Subcutaneous abdominal adipose tissue (tissue), 5 donors: ENCODE measurements around the gene SRP68.
"Not testable (repeated sequence)": the region's sequence is repeated elsewhere in the genome, so short reads cannot be mapped to it uniquely, and the experiment has no call there.

Experiments
- H3K27ac ChIP-seq: one replicate; pipeline ENCODE4 v1.7.0; 2013; ENCODE audit warnings: low read depth, mild to moderate bottlenecking, inconsistent platforms, low read length, moderate library complexity
- H3K27me3 ChIP-seq, 5 donors: one replicate each; pipeline ENCODE4 v1.7.0; 2013; ENCODE audit warnings: low read length in 5 of 5, inconsistent platforms in 1 of 5; ENCODE audit not compliant: control insufficient read depth in 5 of 5, insufficient read depth in 4 of 5
- H3K36me3 ChIP-seq, 5 donors: one replicate each; pipeline ENCODE4 v1.7.0; 2013; ENCODE audit warnings: low read length in 5 of 5; ENCODE audit not compliant: control insufficient read depth in 5 of 5, insufficient read depth in 5 of 5
- H3K4me1 ChIP-seq, 5 donors: one replicate each; pipeline ENCODE4 v1.7.0; 2013; ENCODE audit warnings: low read length in 5 of 5, mild to moderate bottlenecking in 3 of 5, moderate library complexity in 1 of 5; ENCODE audit not compliant: control insufficient read depth in 5 of 5, insufficient read depth in 5 of 5
- H3K4me3 ChIP-seq, 5 donors: one replicate each; pipeline ENCODE4 v1.7.0; 2013; ENCODE audit warnings: low read length in 5 of 5, low read depth in 1 of 5
- H3K9ac ChIP-seq, 5 donors: one replicate each; pipeline ENCODE4 v1.7.0; 2013; ENCODE audit warnings: low read length in 5 of 5, mild to moderate bottlenecking in 4 of 5, moderate library complexity in 3 of 5
- H3K9me3 ChIP-seq, 5 donors: one replicate each; pipeline ENCODE4 v1.7.0; 2013; ENCODE audit warnings: low read length in 5 of 5; ENCODE audit not compliant: control insufficient read depth in 5 of 5
- donor health status: healthy.
- donor health status: healthy.
- donor health status: healthy.
- donor health status: healthy.
- donor health status: healthy.

SRP68 gene

DNA sequence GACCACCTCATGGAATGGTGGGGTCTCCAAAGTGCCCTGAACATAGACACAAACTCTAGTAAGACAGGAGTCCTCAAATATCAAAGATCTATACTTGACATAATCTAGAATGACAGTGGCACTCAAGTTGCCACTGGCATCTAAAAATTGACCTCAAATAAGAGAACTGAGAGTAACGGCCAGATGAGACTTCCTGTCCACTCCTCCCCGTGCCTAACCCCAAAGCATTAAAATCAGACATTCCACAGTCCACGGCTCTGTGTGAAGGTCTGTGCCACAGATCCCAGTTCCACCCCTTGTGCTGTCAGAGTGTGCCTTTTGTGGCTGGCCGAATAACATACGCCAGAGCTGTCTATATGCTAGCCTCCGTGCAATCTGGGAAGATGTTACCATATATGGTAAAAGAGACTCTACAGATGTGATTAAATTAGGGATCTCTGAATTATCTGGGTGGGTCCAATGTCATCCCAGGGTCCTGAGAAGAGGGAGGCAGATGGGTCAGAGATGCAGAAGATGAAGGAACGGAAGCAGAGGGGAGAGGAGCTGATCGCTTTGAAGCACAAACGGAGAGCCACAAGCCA, 24.2 kb downstream of the SRP68 start:
- no peak overlapping the region for H3K4me3 ChIP-seq
- peaks cover 17 to 93% (median 85%) of the 10 kb centered on the region in 5 donors for H3K36me3 ChIP-seq
- H3K4me1 ChIP-seq, result no peaks in the 10 kb centered on the region
- no peaks in the 10 kb centered on the region for H3K9me3 ChIP-seq
- H3K27ac ChIP-seq, result no peak overlapping the region
- H3K27me3 ChIP-seq, result no peaks in the 10 kb centered on the region
- no peak overlapping the region for H3K9ac ChIP-seq

DNA sequence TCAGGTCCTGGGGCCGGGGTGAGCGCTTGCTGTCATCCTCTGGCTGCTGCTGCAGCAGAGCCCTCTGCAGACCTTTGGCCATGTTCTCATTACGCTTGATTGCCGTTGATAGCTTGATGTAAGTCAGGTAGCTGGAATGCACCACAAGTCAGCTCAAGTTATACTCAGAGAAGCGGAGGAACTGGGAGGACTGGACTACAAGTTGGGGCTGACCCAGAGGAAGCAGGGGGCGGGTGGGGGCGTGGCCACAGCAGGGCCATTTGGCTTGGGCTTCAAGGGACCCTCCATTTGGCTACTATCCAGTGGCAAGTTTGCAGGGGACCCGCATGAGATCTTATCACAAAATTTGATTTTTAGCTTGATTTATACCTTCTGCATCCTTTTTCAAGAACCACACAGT, 26.3 kb downstream of the SRP68 start:
- Histone ChIP-seq H3K36me3 (peaks cover 17 to 97% (median 92%) of the 10 kb centered on the region in 5 donors), H3K27me3 (no peaks in the 10 kb centered on the region), H3K4me1 (no peaks in the 10 kb centered on the region), H3K4me3 (no peak overlapping the region), H3K27ac (no peak overlapping the region), H3K9ac (no peak overlapping the region), H3K9me3 (no peaks in the 10 kb centered on the region)

DNA sequence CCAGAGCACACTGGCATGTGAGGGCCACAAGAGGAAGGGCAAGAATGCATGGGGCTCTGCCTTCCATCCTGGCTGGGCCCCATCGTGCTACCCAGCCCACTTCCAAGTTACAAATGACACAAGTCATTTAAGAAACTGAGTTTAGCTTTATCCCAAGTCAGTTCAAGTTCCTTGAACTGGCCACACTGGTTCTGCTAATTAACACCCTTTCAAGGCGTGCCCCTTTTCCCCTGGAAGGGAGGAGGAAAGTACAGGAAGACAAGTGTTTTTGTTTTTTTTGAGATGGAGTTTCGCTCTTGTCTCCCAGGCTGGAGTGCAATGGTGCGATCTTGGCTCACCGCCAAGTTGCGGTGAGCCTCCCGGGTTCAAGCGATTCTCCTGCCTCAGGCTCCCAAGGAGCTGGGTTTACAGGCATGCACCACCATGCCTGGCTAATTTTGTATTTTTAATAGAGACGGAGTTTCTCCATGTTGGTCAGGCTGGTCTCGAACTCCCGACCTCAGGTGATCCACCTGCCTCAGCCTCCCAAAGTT, 27.8 kb downstream of the SRP68 start:
- not testable (repeated sequence) for H3K9ac ChIP-seq, H3K9me3 ChIP-seq, H3K4me1 ChIP-seq, H3K27me3 ChIP-seq, H3K27ac ChIP-seq, H3K4me3 ChIP-seq
- H3K36me3 ChIP-seq, result peaks cover 17 to 97% (median 93%) of the 10 kb centered on the region in 5 donors

DNA sequence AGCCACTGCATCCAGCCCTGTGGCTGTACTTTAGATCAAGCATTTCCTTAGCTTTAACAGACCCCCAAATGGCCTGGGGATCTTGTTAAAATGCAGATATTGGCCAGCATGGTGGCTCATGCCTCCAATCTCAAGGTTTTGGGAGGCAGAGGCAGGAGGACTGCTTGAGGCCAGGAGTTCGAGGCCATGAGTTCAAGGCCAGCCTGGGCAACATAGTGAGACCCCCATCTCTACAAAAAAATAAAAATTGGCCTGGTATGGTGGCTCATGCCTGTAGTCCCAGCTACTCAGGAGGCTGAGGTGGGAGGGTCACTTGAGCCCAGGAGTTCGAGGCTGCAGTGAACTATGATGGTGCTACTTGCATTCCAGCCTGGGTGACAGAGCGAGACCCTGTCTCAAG, 29.4 kb downstream of the SRP68 start:
- H3K36me3 ChIP-seq, result peaks cover 9 to 97% (median 91%) of the 10 kb centered on the region in 5 donors
- H3K27ac ChIP-seq, H3K27me3 ChIP-seq, H3K4me1 ChIP-seq, H3K4me3 ChIP-seq, H3K9ac ChIP-seq, H3K9me3 ChIP-seq: not testable (repeated sequence)

DNA sequence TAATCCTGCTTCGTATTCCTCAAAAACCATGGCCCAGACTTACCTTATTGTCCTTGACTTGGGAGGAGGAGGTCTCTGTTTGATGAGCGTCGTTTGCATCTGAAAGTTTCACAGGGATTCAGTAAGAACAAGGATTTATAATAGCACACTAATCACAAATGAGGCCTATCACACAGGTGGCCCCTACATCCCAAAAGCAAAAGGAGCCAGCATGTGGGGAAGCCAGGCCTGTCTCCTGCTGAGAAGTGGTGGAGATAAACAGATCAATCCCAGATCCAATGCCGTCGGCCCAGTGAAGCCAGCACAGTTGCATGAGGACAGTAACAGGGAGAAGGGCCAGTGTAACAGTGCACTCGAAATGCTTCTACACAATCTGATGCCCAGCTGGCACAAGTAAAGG, 31.9 kb downstream of the SRP68 start:
- H3K36me3 ChIP-seq, result peaks cover 12 to 74% (median 70%) of the 10 kb centered on the region in 5 donors
- H3K9me3 ChIP-seq, result no peaks in the 10 kb centered on the region
- H3K27ac ChIP-seq, result no peak overlapping the region
- no peak overlapping the region for H3K9ac ChIP-seq
- no peaks in the 10 kb centered on the region for H3K27me3 ChIP-seq
- peaks cover 0 to 4% (median 0%) of the 10 kb centered on the region in 5 donors for H3K4me1 ChIP-seq
- H3K4me3 ChIP-seq, result no peak overlapping the region

DNA sequence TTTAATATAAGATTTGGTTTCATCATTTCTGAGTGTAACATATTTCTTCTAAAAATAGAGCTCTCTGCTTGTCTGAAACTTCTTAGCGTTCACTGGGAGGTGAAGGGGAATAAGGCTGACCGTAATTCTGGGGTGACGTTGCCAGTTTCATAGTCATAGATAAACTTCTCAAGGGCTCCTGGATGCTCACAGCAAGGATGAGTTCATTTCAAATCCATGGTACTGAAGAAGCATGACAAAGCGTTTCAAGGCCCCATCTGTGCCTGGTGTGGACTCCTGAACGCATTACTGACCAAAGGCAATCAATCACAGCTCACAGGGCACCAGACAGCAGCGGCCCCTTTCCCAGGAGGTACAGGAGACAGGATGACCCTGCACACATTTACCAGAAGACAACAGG, 33.2 kb downstream of the SRP68 start:
- H3K9me3 ChIP-seq, result no peaks in the 10 kb centered on the region
- H3K27ac ChIP-seq, result no peak overlapping the region
- no peak overlapping the region for H3K4me3 ChIP-seq
- H3K4me1 ChIP-seq, result peaks cover 0 to 4% (median 0%) of the 10 kb centered on the region in 5 donors
- no peak overlapping the region for H3K9ac ChIP-seq
- H3K36me3 ChIP-seq, result peaks cover 12 to 62% (median 57%) of the 10 kb centered on the region in 5 donors
- H3K27me3 ChIP-seq, result no peaks in the 10 kb centered on the region

DNA sequence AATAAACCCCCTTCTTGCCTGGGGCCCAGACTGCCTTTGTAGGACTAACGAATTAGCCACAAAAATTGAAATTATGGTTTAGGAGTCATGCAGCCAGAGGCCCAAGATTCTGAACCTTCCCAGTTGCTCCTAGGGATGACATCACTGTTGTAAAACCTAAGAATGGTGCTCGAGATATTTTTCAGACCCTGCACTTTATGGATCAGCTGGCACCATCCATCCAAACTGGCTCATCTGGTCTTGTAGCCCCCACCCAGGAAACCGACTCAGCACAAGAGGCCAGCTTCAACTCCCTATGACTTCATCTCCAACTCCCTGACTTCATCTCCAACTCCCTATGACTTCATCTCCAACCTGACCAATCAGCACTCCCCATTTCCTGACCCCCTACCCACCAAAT, 34.3 kb downstream of the SRP68 start:
- Histone ChIP-seq H3K27me3 (no peaks in the 10 kb centered on the region), H3K9me3 (no peaks in the 10 kb centered on the region), H3K9ac (no peak overlapping the region), H3K4me1 (peaks cover 0 to 4% (median 0%) of the 10 kb centered on the region in 5 donors), H3K27ac (no peak overlapping the region), H3K36me3 (peaks cover 10 to 51% (median 46%) of the 10 kb centered on the region in 5 donors), H3K4me3 (no peak overlapping the region)

DNA sequence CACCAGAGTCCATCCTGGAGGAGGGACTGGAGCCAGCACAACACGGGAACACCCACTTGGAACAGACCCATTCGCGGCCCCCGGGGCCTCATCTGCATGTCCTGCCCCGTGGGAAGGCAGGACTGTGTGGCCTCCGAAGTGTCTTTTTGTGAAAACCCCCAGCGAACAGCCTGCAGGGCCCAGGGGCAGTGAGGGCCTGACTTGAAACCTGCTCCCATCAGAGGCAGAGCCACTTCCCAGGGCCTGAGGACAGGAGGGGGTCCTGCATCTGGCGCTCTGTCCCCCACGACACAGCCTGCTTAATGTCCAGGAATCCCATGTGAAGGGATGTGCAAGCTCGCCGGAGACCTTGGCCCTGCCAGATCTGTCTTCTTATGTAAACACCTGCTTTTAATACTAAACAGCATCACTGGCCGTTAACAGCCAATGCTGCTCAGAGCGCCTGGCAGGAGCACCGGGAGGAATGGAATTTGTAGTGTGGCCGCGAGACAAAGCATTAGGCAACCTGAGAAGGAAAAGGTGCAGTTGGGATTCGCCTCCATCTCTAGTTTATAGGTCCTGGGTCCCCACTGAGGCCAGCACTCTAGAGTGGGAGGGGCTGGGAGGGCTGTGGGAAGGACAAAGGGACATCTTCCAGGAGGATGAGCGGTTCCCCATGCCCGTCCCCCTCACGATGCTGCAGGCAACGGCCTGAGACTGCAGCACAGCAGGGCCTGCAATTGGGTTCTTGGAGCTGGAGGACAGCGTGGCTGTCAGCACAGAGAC, 35.6 kb downstream of the SRP68 start:
- Histone ChIP-seq H3K27ac (no peak overlapping the region), H3K4me3 (no peak overlapping the region), H3K36me3 (peaks cover 10 to 39% (median 36%) of the 10 kb centered on the region in 5 donors), H3K9me3 (no peaks in the 10 kb centered on the region), H3K4me1 (peaks cover 0 to 4% (median 0%) of the 10 kb centered on the region in 5 donors), H3K27me3 (peaks cover 0 to 3% (median 0%) of the 10 kb centered on the region in 5 donors), H3K9ac (no peak overlapping the region)

DNA sequence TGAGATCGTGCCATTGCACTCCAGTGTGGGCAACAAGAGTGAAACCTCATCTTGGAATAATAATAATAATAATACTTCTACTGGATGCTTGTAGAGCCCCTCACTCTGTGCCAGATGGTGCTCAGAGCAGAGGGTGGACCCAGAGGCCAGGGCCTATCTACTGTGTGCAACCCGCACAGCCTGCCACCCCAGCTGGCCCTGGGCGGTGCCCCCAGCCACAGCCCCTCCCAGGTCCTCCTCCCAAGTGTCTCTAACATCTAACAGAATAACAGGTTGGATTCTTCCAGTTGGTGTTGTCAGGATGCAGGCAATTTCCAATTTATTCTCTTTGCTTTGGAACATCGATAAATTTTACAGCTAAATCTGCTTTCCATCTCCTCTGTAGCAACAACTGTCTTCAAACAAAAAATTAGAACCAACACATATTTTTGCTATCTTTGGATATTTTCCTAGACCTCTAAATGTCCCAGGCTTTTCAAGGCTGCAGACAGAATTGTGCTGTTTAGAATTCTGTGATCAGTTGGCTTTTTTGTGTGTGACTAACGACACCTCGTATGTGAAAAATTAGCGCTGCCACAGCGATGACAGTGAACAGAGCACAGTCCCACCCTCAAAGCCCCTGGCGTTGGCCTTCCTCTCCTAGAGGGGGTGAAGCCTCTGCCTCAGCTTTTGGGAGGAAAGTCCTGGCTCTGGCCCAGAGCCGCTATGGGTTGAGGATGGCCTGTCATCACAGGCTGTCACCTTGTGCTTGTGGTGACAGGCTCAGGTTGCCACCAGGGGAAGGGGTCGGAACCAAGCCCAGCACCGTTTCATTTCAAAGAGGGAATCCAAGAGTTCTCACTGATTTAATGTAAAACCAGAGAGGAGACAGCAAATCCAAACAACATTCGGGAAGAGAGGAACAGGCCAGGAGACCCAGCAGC, 37.6 kb downstream of the SRP68 start:
- no peaks in the 10 kb centered on the region for H3K9me3 ChIP-seq
- H3K36me3 ChIP-seq, result peaks cover 7 to 19% (median 16%) of the 10 kb centered on the region in 5 donors
- H3K4me1 ChIP-seq, result peaks cover 0 to 6% (median 3%) of the 10 kb centered on the region in 5 donors
- peaks cover 0 to 4% (median 0%) of the 10 kb centered on the region in 5 donors for H3K27me3 ChIP-seq
- H3K4me3 ChIP-seq, result no peak overlapping the region
- H3K27ac ChIP-seq, result no peak overlapping the region
- peak overlapping the region in 1 of 5 donors; percentile 42 for H3K9ac ChIP-seq
